B cell (primary cell): ENCODE data around the gene NUDCD3.

Experiments used
- EZH2 ChIP-seq: IDR thresholded peaks from 2 replicates; pipeline ENCODE4 v1.6.1; 2012; ENCODE audit warnings: borderline replicate concordance, low read depth, mild to moderate bottlenecking, moderate library complexity, low read length; ENCODE audit not compliant: insufficient read depth, poor library complexity, severe bottlenecking
- TF ChIP-seq, protein P1 (sequence below): fragments of 200-600 bp; IDR thresholded peaks from one replicate; pipeline ENCODE4 v1.8.0; 2022; ENCODE audit warnings: antibody characterized with exemption, mild to moderate bottlenecking

DNA sequence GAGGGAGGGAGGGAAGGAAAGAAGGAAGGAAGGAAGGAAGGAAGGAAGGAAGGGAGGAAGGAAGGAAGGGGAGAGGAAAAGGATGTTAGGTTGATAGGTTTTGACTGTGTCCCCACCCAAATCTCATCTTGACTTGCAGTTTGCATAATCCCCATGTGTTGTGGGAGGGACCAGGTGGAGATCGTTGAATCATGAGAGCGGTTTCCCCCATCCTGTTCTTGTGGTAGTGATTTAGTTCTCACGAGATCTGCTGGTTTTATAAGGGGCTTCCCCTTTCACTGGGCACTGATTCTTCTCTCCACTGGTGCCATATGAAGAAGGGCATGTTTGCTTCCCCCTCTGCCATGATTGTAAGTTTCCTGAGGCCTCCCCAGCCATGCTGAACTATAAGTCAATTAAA is 15.1 kb upstream of the NUDCD3 start:
- TF ChIP-seq, protein P1, sequence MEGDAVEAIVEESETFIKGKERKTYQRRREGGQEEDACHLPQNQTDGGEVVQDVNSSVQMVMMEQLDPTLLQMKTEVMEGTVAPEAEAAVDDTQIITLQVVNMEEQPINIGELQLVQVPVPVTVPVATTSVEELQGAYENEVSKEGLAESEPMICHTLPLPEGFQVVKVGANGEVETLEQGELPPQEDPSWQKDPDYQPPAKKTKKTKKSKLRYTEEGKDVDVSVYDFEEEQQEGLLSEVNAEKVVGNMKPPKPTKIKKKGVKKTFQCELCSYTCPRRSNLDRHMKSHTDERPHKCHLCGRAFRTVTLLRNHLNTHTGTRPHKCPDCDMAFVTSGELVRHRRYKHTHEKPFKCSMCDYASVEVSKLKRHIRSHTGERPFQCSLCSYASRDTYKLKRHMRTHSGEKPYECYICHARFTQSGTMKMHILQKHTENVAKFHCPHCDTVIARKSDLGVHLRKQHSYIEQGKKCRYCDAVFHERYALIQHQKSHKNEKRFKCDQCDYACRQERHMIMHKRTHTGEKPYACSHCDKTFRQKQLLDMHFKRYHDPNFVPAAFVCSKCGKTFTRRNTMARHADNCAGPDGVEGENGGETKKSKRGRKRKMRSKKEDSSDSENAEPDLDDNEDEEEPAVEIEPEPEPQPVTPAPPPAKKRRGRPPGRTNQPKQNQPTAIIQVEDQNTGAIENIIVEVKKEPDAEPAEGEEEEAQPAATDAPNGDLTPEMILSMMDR, result no peak
- TF ChIP-seq EZH2, result no peak
